Small intestine (tissue), 7 donors: ENCODE measurements around the gene TRAPPC2L. TPM values are rescaled to one million over a fixed set of nuclear protein-coding genes. Genes with fewer than 3 reads are reported as not detected.

Experiments used
- DNase-seq, 2 donors: peaks; one replicate each; pipeline versions ENCODE4 v3.0.0 to v3.0.0-alpha.2; 2013
- FAIRE-seq: peaks from 2 replicates; lab custom pipeline; 2012; peaks lifted over from hg19 to GRCh38; lab: Jason Lieb, UNC
- H3K27ac ChIP-seq, 3 donors: one replicate each; pipeline ENCODE4 v1.5.1; 2013; ENCODE audit warnings: low read length in 2 of 3, mild to moderate bottlenecking in 2 of 3, control low read depth in 1 of 3, inconsistent platforms in 1 of 3, low read depth in 1 of 3, moderate library complexity in 1 of 3
- H3K27me3 ChIP-seq, 3 donors: one replicate each; pipeline ENCODE4 v1.6.1; 2013; ENCODE audit warnings: low read length in 3 of 3, inconsistent platforms in 1 of 3; ENCODE audit not compliant: control insufficient read depth in 3 of 3, insufficient read depth in 3 of 3
- H3K36me3 ChIP-seq, 3 donors: one replicate each; pipeline ENCODE4 v1.6.1; 2013; ENCODE audit warnings: low read length in 3 of 3, inconsistent platforms in 1 of 3, low read depth in 1 of 3, mild to moderate bottlenecking in 1 of 3, moderate library complexity in 1 of 3; ENCODE audit not compliant: control insufficient read depth in 3 of 3, insufficient read depth in 2 of 3
- H3K4me1 ChIP-seq, 3 donors: one replicate each; pipeline ENCODE4 v1.6.1; 2013; ENCODE audit warnings: low read length in 2 of 3, inconsistent platforms in 1 of 3, low read depth in 1 of 3, mild to moderate bottlenecking in 1 of 3, moderate library complexity in 1 of 3; ENCODE audit not compliant: control insufficient read depth in 3 of 3, insufficient read depth in 2 of 3
- H3K4me3 ChIP-seq, 3 donors: one replicate each; pipeline ENCODE4 v1.5.1; 2013; ENCODE audit warnings: low read length in 3 of 3, control low read depth in 1 of 3, inconsistent platforms in 1 of 3, low read depth in 1 of 3, mild to moderate bottlenecking in 1 of 3, moderate library complexity in 1 of 3
- H3K9me3 ChIP-seq, 2 donors: one replicate each; pipeline ENCODE4 v1.6.1; 2013; ENCODE audit warnings: low read depth in 1 of 2, low read length in 1 of 2; ENCODE audit not compliant: control insufficient read depth in 2 of 2, insufficient read depth in 1 of 2
- WGBS, 3 donors: extraction: QIAGEN DNeasy Blood & Tissue Kit; methylation state at CpG; one replicate each; pipeline ENCODE4 v1.1.7; 2013; 5-methylcytosine and 5-hydroxymethylcytosine counted together
- polyA plus RNA-seq, 4 donors: library from polyadenylated mRNA; stranded (reverse) in 3 of 4; unstranded in 1 of 4; fragments of 200-250 nt in 3 of 4; fragments of 120-200 nt in 1 of 4; gene quantifications; one replicate each; pipeline versions ENCODE4 v1.2.1 to v1.2.3, GENCODE V29; 2013
- donor health status: healthy with polysubstance abuse.
- donor health status: control.
- donor health status: control.
- donor health status: Bipolar disorder and iron deficiency.
- donor health status: healthy.

Gene TRAPPC2L
- polyA plus RNA-seq, 4 donors, result 46.6 to 104 (median 72.7) TPM

GRCh38 chr16:88839745-88840599 is 17.0 kb upstream of the TRAPPC2L start:
- 92 to 97% (median 94%) methylated on average over 21 to 24 of the region's 24 CpGs for WGBS, 3 donors
- DNase-seq (no peak), FAIRE-seq (no peak)
- H3K9me3 ChIP-seq, result no peaks in the 10 kb centered on the region
- H3K27me3 ChIP-seq, result no peaks in the 10 kb centered on the region
- H3K27ac ChIP-seq, result no peak overlapping the region
- no peak overlapping the region for H3K4me3 ChIP-seq
- peaks cover 3 to 70% (median 5%) of the 10 kb centered on the region in 3 donors for H3K36me3 ChIP-seq
- H3K4me1 ChIP-seq, result no peaks in the 10 kb centered on the region

- FAIRE-seq (no peak), DNase-seq (no peak)
- H3K4me3 ChIP-seq, result no peak overlapping the region
- no peaks in the 10 kb centered on the region for H3K9me3 ChIP-seq
- no peaks in the 10 kb centered on the region for H3K4me1 ChIP-seq
- WGBS, 3 donors, result 90 to 96% (median 95%) methylated on average over 28 to 30 of the region's 30 CpGs
- peaks cover 3 to 65% (median 5%) of the 10 kb centered on the region in 3 donors for H3K36me3 ChIP-seq
- H3K27ac ChIP-seq, result no peak overlapping the region
- no peaks in the 10 kb centered on the region for H3K27me3 ChIP-seq
These were observed 16.2 kb upstream of the TRAPPC2L start for GRCh38 chr16:88840600-88841215.

DNA sequence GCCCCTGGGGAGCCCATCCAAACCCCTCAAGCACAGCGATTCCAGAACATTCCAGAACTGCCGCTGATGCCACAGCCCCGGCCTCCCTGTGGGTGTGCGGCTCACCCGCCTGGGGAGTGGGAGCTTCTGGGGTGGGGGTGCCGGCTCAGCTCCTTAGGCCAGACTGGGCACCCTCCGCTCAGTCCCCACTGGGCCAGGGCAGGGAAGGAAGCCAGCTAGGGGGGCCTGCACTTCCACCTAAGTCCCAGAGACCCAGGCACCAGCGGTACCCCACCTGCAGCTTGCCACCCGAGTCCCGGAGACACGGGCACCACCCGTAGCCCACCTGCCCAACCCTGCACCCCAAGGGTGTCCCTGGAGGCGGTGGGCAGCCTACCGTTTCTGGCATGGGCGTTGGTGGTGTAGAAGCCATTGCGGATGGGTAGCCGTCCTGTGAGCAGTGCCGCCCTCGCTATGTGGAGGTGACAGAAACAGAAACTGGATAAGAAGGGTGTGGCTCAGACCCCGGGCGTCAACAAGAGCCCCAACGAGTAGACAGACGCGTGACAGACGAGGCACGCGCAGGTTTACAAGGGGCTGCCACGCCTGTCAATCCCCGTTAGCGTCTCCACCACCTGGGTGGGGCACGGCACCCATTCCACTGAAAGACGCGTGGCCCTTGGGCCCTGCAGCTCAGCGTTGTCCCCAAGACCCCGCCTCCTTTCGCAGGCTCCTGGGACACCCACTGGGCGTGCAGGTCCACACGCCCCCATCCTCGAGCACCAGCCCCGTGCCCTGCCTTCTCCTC is 15.2 kb upstream of the TRAPPC2L start:
- H3K4me3 ChIP-seq, result no peak overlapping the region
- H3K27ac ChIP-seq, result no peak overlapping the region
- FAIRE-seq (no peak), DNase-seq (no peak)
- H3K9me3 ChIP-seq, result no peaks in the 10 kb centered on the region
- H3K4me1 ChIP-seq, result no peaks in the 10 kb centered on the region
- 82 to 89% (median 87%) methylated on average over 39 to 40 of the region's 40 CpGs for WGBS, 3 donors
- peaks cover 3 to 67% (median 5%) of the 10 kb centered on the region in 3 donors for H3K36me3 ChIP-seq
- no peaks in the 10 kb centered on the region for H3K27me3 ChIP-seq

GRCh38 chr16:88842308-88842756 is 14.6 kb upstream of the TRAPPC2L start:
- DNase-seq (no peak), FAIRE-seq (no peak)
- 84 to 96% (median 89%) methylated on average over 15 of the region's 15 CpGs for WGBS, 3 donors
- H3K36me3 ChIP-seq, result peaks cover 3 to 66% (median 5%) of the 10 kb centered on the region in 3 donors
- H3K27me3 ChIP-seq, result no peaks in the 10 kb centered on the region
- H3K27ac ChIP-seq, result no peak overlapping the region
- H3K4me1 ChIP-seq, result no peaks in the 10 kb centered on the region
- no peaks in the 10 kb centered on the region for H3K9me3 ChIP-seq
- no peak overlapping the region for H3K4me3 ChIP-seq

GRCh38 chr16:88842806-88843205 is 14.1 kb upstream of the TRAPPC2L start:
- WGBS, 3 donors, result 94 to 96% (median 96%) methylated on average over 25 of the region's 25 CpGs
- H3K4me3 ChIP-seq, result no peak overlapping the region

DNA sequence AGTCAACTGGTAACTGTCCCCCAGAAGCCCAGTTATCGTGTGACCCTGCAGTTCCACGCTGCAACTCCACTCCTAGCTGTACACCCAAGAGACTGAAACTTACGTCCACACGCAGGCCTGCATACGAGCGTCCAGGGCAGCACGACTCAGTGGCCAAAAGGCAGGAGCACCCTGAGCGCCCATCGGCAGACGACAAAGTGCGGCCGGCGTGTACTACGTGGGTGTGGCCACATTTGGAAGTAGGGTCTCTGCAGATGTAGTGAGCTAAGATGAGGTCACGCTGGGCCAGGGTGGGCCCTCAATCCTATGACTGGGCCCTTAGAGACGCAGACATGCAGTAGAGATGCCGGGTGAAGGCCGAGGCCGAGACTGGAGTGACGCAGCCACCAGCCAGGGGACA is 13.7 kb upstream of the TRAPPC2L start:
- Histone ChIP-seq H3K4me1 (no peaks in the 10 kb centered on the region), H3K36me3 (peaks cover 3 to 65% (median 3%) of the 10 kb centered on the region in 3 donors), H3K27me3 (no peaks in the 10 kb centered on the region), H3K27ac (no peak overlapping the region), H3K4me3 (no peak overlapping the region), H3K9me3 (no peaks in the 10 kb centered on the region)
- FAIRE-seq, result no peak
- no peak for DNase-seq
- 90 to 94% (median 94%) methylated on average over 20 of the region's 20 CpGs for WGBS, 3 donors

More at GRCh38 chr16:88842806-88843205, 14.1 kb upstream of the TRAPPC2L start:
- H3K9me3 ChIP-seq, result no peaks in the 10 kb centered on the region
- no peaks in the 10 kb centered on the region for H3K27me3 ChIP-seq
- DNase-seq, result no peak
- no peaks in the 10 kb centered on the region for H3K4me1 ChIP-seq
- FAIRE-seq, result no peak
- peaks cover 3 to 66% (median 5%) of the 10 kb centered on the region in 3 donors for H3K36me3 ChIP-seq
- H3K27ac ChIP-seq, result no peak overlapping the region

DNA sequence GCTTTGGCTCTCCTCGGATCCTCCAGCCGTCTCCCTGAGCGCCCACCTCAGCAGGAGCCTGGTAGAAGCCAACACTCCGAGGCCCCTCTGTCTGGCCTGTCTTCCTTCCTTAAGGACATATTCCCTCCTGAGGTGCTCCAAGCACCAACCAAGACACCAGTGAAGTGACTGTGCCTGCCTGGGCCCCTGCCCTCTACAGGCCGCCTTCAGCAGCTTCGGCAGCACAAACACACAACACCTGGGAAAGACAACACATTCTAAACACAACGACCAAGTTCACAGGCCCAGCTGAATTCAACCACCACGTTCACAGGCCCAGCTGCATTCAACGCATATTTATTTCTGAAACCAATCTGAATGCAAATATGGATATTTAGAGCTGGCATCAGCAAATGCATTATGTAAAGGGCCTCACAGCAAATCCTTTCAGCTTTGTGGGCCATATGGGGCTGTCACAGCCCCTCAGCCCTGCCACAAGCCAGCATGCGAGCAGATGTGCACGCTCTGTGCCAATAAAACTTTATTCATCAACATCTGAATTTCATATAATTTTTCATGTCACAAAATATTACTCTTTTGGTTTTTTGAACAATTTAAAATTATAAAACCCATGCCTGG is 12.4 kb upstream of the TRAPPC2L start:
- WGBS, 3 donors, result 73 to 84% (median 83%) methylated on average over 11 of the region's 11 CpGs
- no peak overlapping the region for H3K4me3 ChIP-seq
- no peak overlapping the region for H3K27ac ChIP-seq
- H3K36me3 ChIP-seq, result peaks cover 0 to 55% (median 3%) of the 10 kb centered on the region in 3 donors
- no peaks in the 10 kb centered on the region for H3K27me3 ChIP-seq
- DNase-seq, result no peak
- FAIRE-seq, result no peak
- no peaks in the 10 kb centered on the region for H3K9me3 ChIP-seq
- no peaks in the 10 kb centered on the region for H3K4me1 ChIP-seq

DNA sequence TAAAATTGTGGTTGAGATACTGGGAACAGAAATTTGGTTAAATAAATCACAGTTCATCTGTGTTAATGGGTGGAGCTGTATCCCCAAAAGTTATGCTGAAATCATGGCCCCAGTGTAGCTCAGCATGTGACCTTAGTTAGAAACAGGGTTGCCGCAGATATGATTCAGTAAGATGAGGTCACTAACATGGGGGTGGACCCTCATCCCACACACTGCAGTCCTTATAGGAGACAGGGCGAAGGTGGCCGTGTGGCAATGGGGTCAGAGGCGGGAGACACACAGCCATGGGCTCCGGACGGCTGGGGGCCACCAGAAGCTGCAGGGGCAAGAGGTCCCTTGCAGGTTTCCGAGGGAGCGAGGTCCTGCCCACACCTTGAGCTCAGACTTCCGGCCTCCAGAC is 10.8 kb upstream of the TRAPPC2L start:
- WGBS, 3 donors, result 97 to 98% (median 98%) methylated on average over 8 to 9 of the region's 9 CpGs
- FAIRE-seq, result no peak
- Histone ChIP-seq H3K27ac (no peak overlapping the region), H3K9me3 (no peaks in the 10 kb centered on the region), H3K27me3 (no peaks in the 10 kb centered on the region), H3K36me3 (peaks cover 3 to 51% (median 7%) of the 10 kb centered on the region in 3 donors), H3K4me1 (no peaks in the 10 kb centered on the region), H3K4me3 (no peak overlapping the region)
- no peak for DNase-seq
